Uterus (tissue), 4 donors: Measurements from ENCODE around the gene SCYGR8. TPM values are rescaled to one million over a fixed set of nuclear protein-coding genes. Genes with fewer than 3 reads are reported as not detected.
A peak's percentile ranks its signal among the peaks of the same experiment; 100 is the strongest.

Experiments
- DNase-seq, 2 donors: peaks; one replicate each; pipeline ENCODE4 v3.0.0-alpha.2; 2019 to 2020
- H3K27ac ChIP-seq, 2 donors: fragments of 200-600 bp; sonication (generic); 1 replicate in 1 of 2; 2 replicates in 1 of 2; pipeline ENCODE4 v1.5.1; 2016 to 2018
- H3K27me3 ChIP-seq, 2 donors: fragments of 200-600 bp; sonication (generic); one replicate each; pipeline ENCODE4 v1.5.1; 2018 to 2019; ENCODE audit warnings: control low read depth in 1 of 2
- H3K36me3 ChIP-seq, 2 donors: fragments of 200-600 bp; sonication (generic); one replicate each; pipeline ENCODE4 v1.5.1; 2019; ENCODE audit warnings: control low read depth in 1 of 2
- H3K4me1 ChIP-seq, 2 donors: fragments of 200-600 bp; sonication (generic); one replicate each; pipeline ENCODE4 v1.5.1; 2018 to 2019; ENCODE audit warnings: control low read depth in 1 of 2
- H3K4me3 ChIP-seq, 2 donors: fragments of 200-600 bp; sonication (generic); 1 replicate in 1 of 2; 2 replicates in 1 of 2; pipeline ENCODE4 v1.5.1; 2018 to 2019; ENCODE audit warnings: mild to moderate bottlenecking in 1 of 2
- H3K9me3 ChIP-seq, 2 donors: fragments of 200-600 bp; sonication (generic); one replicate each; pipeline ENCODE4 v1.5.1; 2019; ENCODE audit warnings: control low read depth in 1 of 2
- POLR2A ChIP-seq, 2 donors: fragments of 450-650 bp; IDR thresholded peaks; one replicate each; pipeline ENCODE4 v1.6.1; 2016; ENCODE audit warnings: antibody characterized with exemption in 2 of 2, mild to moderate bottlenecking in 1 of 2, moderate library complexity in 1 of 2
- intact Hi-C: fragments of 100-400 bp; cut with DNase I; formaldehyde crosslinking; loops from one replicate; pipeline ENCODE4 v1.15.1; 2023; ENCODE audit warnings: low total_unique reads
- total RNA-seq, 4 donors: library from RNA; depleted of rRNA in 3 of 4; stranded (reverse); fragments of >200 nt in 3 of 4; gene quantifications; one replicate each; pipeline versions ENCODE4 v1.1.0 to v1.2.4, GENCODE V29; 2014 to 2023
- TF ChIP-seq, protein P1 (sequence below), 4 experiments: fragments of 200-600 bp in 2 of 4; fragments of 450-650 bp in 2 of 4; sonication (generic) in 2 of 4; IDR thresholded peaks; one replicate each; pipeline ENCODE4 v1.5.1; 2016 to 2019; ENCODE audit warnings: antibody characterized with exemption in 4 of 4, mild to moderate bottlenecking in 2 of 4, moderate library complexity in 1 of 4
- donor health status: DM: yes; HTN: yes; CAD: no.

SCYGR8 gene
- total RNA-seq, 4 donors from 2014 or later: not detected

DNA sequence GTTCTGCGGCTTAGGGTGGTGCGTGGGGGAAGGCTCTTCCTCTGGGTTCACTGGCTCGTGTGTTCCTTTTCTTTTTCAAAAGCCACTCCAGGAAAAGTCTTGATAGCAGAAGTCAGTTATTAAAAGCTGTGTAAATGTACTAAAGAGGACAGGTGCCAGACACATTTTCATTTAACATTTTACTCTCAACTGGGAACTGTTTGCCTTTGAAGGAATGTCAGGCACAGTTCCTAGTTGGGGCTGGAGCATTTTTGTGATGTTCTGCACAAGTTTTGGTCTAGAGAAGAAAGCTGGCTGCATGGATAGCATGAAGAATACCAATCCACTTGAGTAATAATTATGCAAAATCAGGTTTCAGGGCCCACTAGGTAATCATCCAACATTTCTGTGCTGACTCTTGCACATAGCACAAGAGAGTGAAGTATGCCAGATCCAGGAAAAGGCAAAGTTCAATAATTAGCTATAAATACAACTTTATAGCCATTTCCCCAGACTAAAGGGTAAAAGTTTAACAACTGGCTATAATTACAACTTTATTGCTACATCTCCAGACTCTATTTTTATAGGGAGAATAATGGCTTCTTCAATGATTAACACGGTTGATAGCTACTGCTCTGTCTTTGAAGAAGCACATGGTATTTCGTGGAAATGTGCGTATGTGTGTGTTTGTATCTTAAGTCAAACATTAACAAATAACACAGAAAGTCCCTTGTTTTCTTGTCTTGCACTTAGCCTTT, 16.2 kb downstream of the SCYGR8 start:
- Histone ChIP-seq H3K4me3 (no peak overlapping the region), H3K27ac (no peak overlapping the region), H3K36me3 (no peaks in the 10 kb centered on the region), H3K27me3 (no peaks in the 10 kb centered on the region), H3K9me3 (no peaks in the 10 kb centered on the region), H3K4me1 (no peaks in the 10 kb centered on the region)
- intact Hi-C loops: no loop called here
- TF ChIP-seq, protein P1, sequence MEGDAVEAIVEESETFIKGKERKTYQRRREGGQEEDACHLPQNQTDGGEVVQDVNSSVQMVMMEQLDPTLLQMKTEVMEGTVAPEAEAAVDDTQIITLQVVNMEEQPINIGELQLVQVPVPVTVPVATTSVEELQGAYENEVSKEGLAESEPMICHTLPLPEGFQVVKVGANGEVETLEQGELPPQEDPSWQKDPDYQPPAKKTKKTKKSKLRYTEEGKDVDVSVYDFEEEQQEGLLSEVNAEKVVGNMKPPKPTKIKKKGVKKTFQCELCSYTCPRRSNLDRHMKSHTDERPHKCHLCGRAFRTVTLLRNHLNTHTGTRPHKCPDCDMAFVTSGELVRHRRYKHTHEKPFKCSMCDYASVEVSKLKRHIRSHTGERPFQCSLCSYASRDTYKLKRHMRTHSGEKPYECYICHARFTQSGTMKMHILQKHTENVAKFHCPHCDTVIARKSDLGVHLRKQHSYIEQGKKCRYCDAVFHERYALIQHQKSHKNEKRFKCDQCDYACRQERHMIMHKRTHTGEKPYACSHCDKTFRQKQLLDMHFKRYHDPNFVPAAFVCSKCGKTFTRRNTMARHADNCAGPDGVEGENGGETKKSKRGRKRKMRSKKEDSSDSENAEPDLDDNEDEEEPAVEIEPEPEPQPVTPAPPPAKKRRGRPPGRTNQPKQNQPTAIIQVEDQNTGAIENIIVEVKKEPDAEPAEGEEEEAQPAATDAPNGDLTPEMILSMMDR (IDR thresholded peaks at IDR 0.05): no peak
- TF ChIP-seq POLR2A (IDR thresholded peaks at IDR 0.05): no peak
- DNase-seq: no peak

DNA sequence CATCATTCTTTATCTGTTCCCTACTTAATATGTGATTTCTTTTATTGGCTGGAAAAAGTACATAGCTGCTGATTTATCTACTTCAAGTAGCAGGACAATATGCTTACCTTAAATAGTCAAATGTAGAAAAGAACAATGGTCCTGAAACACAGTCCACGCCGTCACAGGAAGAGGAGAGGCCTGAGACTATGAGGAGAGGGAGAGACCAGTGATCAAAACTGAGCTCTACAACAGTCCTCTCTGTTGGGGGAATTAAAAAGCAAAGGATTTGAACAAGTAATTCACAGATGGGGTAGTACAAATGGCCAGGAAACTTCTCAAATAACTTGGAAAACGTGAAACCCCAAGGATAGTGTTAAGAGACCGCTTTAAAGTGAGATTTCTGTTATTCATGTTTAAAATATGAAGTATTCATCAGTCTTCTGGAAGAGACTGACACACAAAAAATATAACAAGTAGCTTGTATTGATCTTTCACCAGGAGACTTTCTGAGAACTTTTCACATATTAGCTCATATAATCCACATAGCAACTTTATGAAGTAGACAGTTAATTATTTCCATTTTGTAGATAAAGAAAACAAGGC, 20.2 kb downstream of the SCYGR8 start:
- H3K4me3 ChIP-seq: no peak overlapping the region
- H3K27me3 ChIP-seq: no peaks in the 10 kb centered on the region
- no peaks in the 10 kb centered on the region for H3K4me1 ChIP-seq
- DNase-seq: no peak
- intact Hi-C loops: no loop called here
- H3K9me3 ChIP-seq: no peaks in the 10 kb centered on the region
- no peak overlapping the region for H3K27ac ChIP-seq
- H3K36me3 ChIP-seq: no peaks in the 10 kb centered on the region
- TF ChIP-seq POLR2A (IDR thresholded peaks at IDR 0.05): no peak
- TF ChIP-seq, protein P1 (IDR thresholded peaks at IDR 0.05): no peak

DNA sequence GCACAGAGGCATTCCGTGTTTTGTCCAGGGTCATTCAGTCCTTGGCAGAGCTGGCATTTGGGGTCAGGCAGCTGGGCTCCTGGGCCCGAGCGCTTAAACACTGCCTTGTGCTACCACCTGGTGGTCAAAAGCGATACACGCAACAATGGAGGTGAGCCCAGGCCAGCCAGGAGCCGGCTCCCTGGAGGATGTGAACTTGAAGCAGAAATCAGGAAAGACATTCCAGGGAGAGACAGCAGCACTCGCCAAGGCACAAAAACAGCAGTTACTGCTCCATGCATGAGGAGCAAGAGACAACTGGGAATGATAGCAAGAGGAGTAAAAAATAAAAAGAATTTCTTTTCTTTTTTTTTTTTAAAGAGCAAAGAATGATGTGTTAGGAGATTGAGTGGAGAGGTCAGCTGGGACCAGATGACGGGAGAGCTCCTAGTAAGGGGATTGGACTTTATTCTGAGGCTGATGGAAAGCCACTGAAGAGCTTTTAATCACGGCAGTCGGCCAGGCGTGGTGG, 20.7 kb downstream of the SCYGR8 start:
- Histone ChIP-seq H3K4me1 (no peaks in the 10 kb centered on the region), H3K9me3 (no peaks in the 10 kb centered on the region), H3K27ac (no peak overlapping the region), H3K27me3 (no peaks in the 10 kb centered on the region), H3K36me3 (no peaks in the 10 kb centered on the region), H3K4me3 (no peak overlapping the region)
- peak; percentile 34 to 66 for DNase-seq
- intact Hi-C loops: no loop called here
- TF ChIP-seq, protein P1 (IDR thresholded peaks at IDR 0.05): peak; percentile 59 to 75 (median 72)
- no peak for TF ChIP-seq POLR2A (IDR thresholded peaks at IDR 0.05)

DNA sequence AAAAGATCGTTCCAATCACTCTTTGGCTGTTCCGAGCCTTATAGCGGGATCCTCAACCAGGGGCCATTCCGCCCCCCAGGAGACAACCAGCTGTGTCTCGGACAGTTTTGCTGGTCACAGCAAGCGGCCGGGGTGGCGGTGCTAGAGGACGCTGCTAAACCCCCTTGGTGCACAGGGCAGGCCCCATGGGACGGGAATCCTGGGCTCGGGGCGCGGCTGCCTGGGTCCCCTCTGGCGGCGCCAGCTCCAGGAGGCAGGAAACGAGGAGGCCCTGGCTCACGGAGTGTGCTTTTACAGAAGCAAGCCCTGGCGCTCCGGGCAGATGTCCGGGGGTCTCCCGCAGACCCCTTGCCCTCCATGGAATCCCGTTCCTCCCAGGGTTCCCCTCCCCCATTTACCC, 22.1 kb downstream of the SCYGR8 start:
- TF ChIP-seq POLR2A (IDR thresholded peaks at IDR 0.05): no peak
- TF ChIP-seq, protein P1 (IDR thresholded peaks at IDR 0.05): no peak
- no peaks in the 10 kb centered on the region for H3K36me3 ChIP-seq
- H3K9me3 ChIP-seq: no peaks in the 10 kb centered on the region
- no peaks in the 10 kb centered on the region for H3K4me1 ChIP-seq
- DNase-seq: no peak
- no peak overlapping the region for H3K27ac ChIP-seq
- intact Hi-C loops: no loop called here
- H3K4me3 ChIP-seq: no peak overlapping the region
- H3K27me3 ChIP-seq: no peaks in the 10 kb centered on the region

DNA sequence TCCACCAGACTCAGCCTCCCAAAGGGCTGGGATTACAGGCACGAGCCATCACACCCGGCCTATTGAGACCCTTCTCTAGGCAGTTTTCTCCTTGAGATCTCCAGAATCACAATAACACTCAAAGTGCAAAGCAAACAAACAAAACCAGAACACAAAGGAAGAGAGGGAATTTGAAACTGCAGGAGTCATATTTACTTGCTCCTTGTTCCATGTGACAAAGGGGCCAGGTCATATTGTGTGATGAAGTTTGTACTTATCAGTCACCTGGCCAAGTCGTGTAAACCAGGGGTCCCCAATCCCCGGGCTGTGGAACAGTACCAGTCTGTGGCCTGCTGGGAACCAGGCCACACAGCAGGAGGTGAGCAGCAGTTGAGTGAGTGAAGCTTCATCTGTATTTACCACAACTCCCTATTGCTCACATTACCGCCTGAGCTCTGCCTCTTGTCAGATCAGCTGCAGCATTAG, 26.5 kb downstream of the SCYGR8 start:
- H3K4me1 ChIP-seq: no peaks in the 10 kb centered on the region
- intact Hi-C loops: no loop called here
- TF ChIP-seq, protein P1 (IDR thresholded peaks at IDR 0.05): no peak
- no peak for TF ChIP-seq POLR2A (IDR thresholded peaks at IDR 0.05)

More for the DNA sequence above, 26.5 kb downstream of the SCYGR8 start:
- H3K4me3 ChIP-seq: no peak overlapping the region
- no peaks in the 10 kb centered on the region for H3K9me3 ChIP-seq
- DNase-seq: no peak
- no peaks in the 10 kb centered on the region for H3K36me3 ChIP-seq
- no peak overlapping the region for H3K27ac ChIP-seq
- H3K27me3 ChIP-seq: no peaks in the 10 kb centered on the region
